ENCODE data around the gene FBRS. TPM values are rescaled to one million over a fixed set of nuclear protein-coding genes. Genes with fewer than 3 reads are reported as not detected.

Gene FBRS
- total RNA-seq, 1 experiment from 2014 or later = 128 TPM

- intact Hi-C loops (cut with micrococcal nuclease; ENCODE audit: unreplicated experiment) = no loop called here
- POLR2A ChIA-PET (ENCODE audit: unreplicated experiment) = interaction anchor here (0.7 kb wide), 1 partner anchor 40 kb away, joined by 7 read pairs; no protein-coding TSS in a partner anchor
- Histone ChIP-seq H2AFZ (no peak overlapping the region), H3K27ac (no peak overlapping the region), H3F3A (ENCODE audit: insufficient read depth, low read depth) (no peaks in the 10 kb centered on the region), H3K9me3 (ENCODE audit: insufficient read depth, low read depth) (no peaks in the 10 kb centered on the region), H3K9me2 (ENCODE audit: insufficient read depth) (no peaks in the 10 kb centered on the region), H3K4me1 (replicated peaks; ENCODE audit: insufficient read depth) (no peaks in the 10 kb centered on the region), H3K79me2 (ENCODE audit: low read depth) (no peaks in the 10 kb centered on the region), H3K4me3 (no peak overlapping the region), H4K20me1 (ENCODE audit: insufficient read depth) (no peaks in the 10 kb centered on the region), H3K4me2 (no peak overlapping the region), H3K36me3 (ENCODE audit: low read depth) (no peaks in the 10 kb centered on the region), H3K27me3 (ENCODE audit: insufficient read depth, low read depth) (no peaks in the 10 kb centered on the region)
- TF ChIP-seq CTCF (conservative IDR thresholded peaks at IDR 0.05) = no peak
- no peak for TF ChIP-seq EZH2 (IDR thresholded peaks at IDR 0.05; ENCODE audit: low read depth)
- CTCF ChIA-PET = interaction anchor here (0.6 to 0.7 kb wide), 2 partner anchors 236 to 446 kb away, joined by 3 to 4 read pairs; no protein-coding TSS in a partner anchor
- no TSS peak for BruUV-seq (replicated peaks)
- DNase-seq = no peak
Observed at GRCh38 chr16:30677931-30678585, 19.8 kb downstream of the FBRS start.

GRCh38 chr16:30678586-30678970 lies 20.3 kb downstream of the FBRS start:
- Histone ChIP-seq H3K9me2 (ENCODE audit: insufficient read depth) (no peaks in the 10 kb centered on the region), H4K20me1 (ENCODE audit: insufficient read depth) (no peaks in the 10 kb centered on the region), H2AFZ (no peak overlapping the region), H3K27me3 (ENCODE audit: insufficient read depth, low read depth) (no peaks in the 10 kb centered on the region), H3K4me2 (no peak overlapping the region), H3F3A (ENCODE audit: insufficient read depth, low read depth) (no peaks in the 10 kb centered on the region), H3K4me3 (no peak overlapping the region), H3K27ac (no peak overlapping the region), H3K36me3 (ENCODE audit: low read depth) (no peaks in the 10 kb centered on the region), H3K4me1 (replicated peaks; ENCODE audit: insufficient read depth) (no peaks in the 10 kb centered on the region), H3K79me2 (ENCODE audit: low read depth) (no peaks in the 10 kb centered on the region), H3K9me3 (ENCODE audit: insufficient read depth, low read depth) (no peaks in the 10 kb centered on the region)
- no TSS peak for BruUV-seq (replicated peaks)
- intact Hi-C loops (cut with micrococcal nuclease; ENCODE audit: unreplicated experiment) = no loop called here
- no peak for DNase-seq
- ChIA-PET CTCF (interaction anchor here (0.6 kb wide), 1 partner anchor 236 kb away, joined by 3 read pairs; no protein-coding TSS in a partner anchor), POLR2A (ENCODE audit: unreplicated experiment) (no interaction called here)
- TF ChIP-seq CTCF (conservative IDR thresholded peaks at IDR 0.05) (no peak), EZH2 (IDR thresholded peaks at IDR 0.05; ENCODE audit: low read depth) (no peak)

- CTCF ChIA-PET = interaction anchor here (0.6 kb wide), 1 partner anchor 640 kb away, joined by 6 read pairs; no protein-coding TSS in a partner anchor
- TF ChIP-seq CTCF (conservative IDR thresholded peaks at IDR 0.05) (no peak), EZH2 (IDR thresholded peaks at IDR 0.05; ENCODE audit: low read depth) (no peak)
- intact Hi-C loops (cut with micrococcal nuclease; ENCODE audit: unreplicated experiment) = no loop called here
Observed at GRCh38 chr16:30680326-30680725, 22.1 kb downstream of the FBRS start.

More at GRCh38 chr16:30680326-30680725, 22.1 kb downstream of the FBRS start:
- Histone ChIP-seq H3K9me3 (ENCODE audit: insufficient read depth, low read depth) (no peaks in the 10 kb centered on the region), H3K27ac (no peak overlapping the region), H2AFZ (no peak overlapping the region), H3K4me1 (replicated peaks; ENCODE audit: insufficient read depth) (no peaks in the 10 kb centered on the region), H3K9me2 (ENCODE audit: insufficient read depth) (no peaks in the 10 kb centered on the region), H3K27me3 (ENCODE audit: insufficient read depth, low read depth) (no peaks in the 10 kb centered on the region), H4K20me1 (ENCODE audit: insufficient read depth) (no peaks in the 10 kb centered on the region), H3K4me2 (no peak overlapping the region), H3F3A (ENCODE audit: insufficient read depth, low read depth) (no peaks in the 10 kb centered on the region), H3K79me2 (ENCODE audit: low read depth) (no peaks in the 10 kb centered on the region), H3K36me3 (ENCODE audit: low read depth) (no peaks in the 10 kb centered on the region), H3K4me3 (no peak overlapping the region)
- POLR2A ChIA-PET (ENCODE audit: unreplicated experiment) = no interaction called here
- no TSS peak for BruUV-seq (replicated peaks)
- DNase-seq = no peak

All from PC-9 (cell line).